ENCODE measurements around the gene ADGRD2. TPM values are rescaled to one million over a fixed set of nuclear protein-coding genes. Genes with fewer than 3 reads are reported as not detected.

ADGRD2 gene
- total RNA-seq, 1 experiment from 2014 or later, result not detected

DNA sequence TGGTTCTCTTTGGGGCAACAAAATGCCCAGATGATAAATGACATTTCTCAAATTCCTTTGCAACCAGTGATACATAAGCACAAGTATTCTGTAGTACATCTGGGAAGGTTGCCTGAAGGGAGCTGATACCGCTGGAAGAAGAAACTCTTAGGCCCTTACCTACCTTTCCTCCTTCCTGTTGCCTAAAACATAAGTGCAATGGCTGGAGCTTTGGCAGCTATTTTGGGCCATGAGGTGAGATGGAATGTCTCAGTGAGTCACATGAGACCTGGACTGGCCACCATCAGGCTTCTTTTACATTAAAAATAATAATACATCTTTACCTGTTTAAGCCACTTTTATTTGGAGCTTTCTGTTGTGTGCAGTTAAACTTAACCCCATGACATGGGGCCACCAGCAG lies 11.2 kb upstream of the ADGRD2 start:
- no peak for DNase-seq (ENCODE audit: low read depth, low spot score)
- Histone ChIP-seq H4K20me1 (ENCODE audit: insufficient read depth) (no peaks in the 10 kb centered on the region), H3K4me2 (ENCODE audit: low read length) (no peak overlapping the region), H2AFZ (ENCODE audit: low read depth, low read length, poor library complexity, severe bottlenecking) (no peak overlapping the region), H3K79me2 (ENCODE audit: insufficient read depth, low read length) (no peaks in the 10 kb centered on the region), H3K27ac (ENCODE audit: low read depth, low read length) (no peak overlapping the region), H3K9ac (ENCODE audit: low read length) (no peak overlapping the region), H3K27me3 (ENCODE audit: insufficient read depth, low read length) (no peaks in the 10 kb centered on the region), H3K9me2 (ENCODE audit: insufficient read depth) (no peaks in the 10 kb centered on the region), H3K4me3 (replicated peaks in 1 of 2; ENCODE audit: low read depth in 1 of 2, low read length in 2 of 2) (no peak overlapping the region), H3K4me1 (ENCODE audit: control insufficient read depth in 1 of 2, insufficient read depth in 2 of 2, low read length in 2 of 2) (peaks cover 0 to 3% of the 10 kb centered on the region in 2 experiments; a peak in 1 of 4 replicates), H3K9me3 (ENCODE audit: control insufficient read depth in 1 of 2, insufficient read depth in 1 of 2, low read depth in 1 of 2, low read length in 2 of 2) (no peaks in the 10 kb centered on the region), H3K36me3 (ENCODE audit: control insufficient read depth in 1 of 2, insufficient read depth in 2 of 2, low read length in 2 of 2) (no peaks in the 10 kb centered on the region)
- no peak for ATAC-seq
- intact Hi-C loops (cut with micrococcal nuclease), result no loop called here
- CTCF ChIA-PET, result no interaction called here
- RAD21 ChIA-PET (ENCODE audit: low non-redundant PET in 1 of 2, low total read pairs in 2 of 2, uncharacterized antibody in 2 of 2, unreplicated experiment in 2 of 2), result no interaction called here
- BruUV-seq (replicated peaks), result no TSS peak
- POLR2A ChIA-PET, result no interaction called here
- TF ChIP-seq TCF7L2 (IDR thresholded peaks at IDR 0.05; ENCODE audit: borderline replicate concordance, extremely low read depth, insufficient read depth, insufficient read length) (no peak), EZH2 (IDR thresholded peaks at IDR 0.05) (no peak), EZH2phosphoT487 (IDR thresholded peaks at IDR 0.05; ENCODE audit: borderline replicate concordance) (no peak), SP1 (IDR thresholded peaks at IDR 0.05; ENCODE audit: low read depth) (no peak), YY1 (IDR thresholded peaks at IDR 0.05; ENCODE audit: extremely low read depth, insufficient replicate concordance, low read depth, low read length) (no peak), SRF (IDR thresholded peaks at IDR 0.05; ENCODE audit: low read depth) (no peak), EGR1 (IDR thresholded peaks at IDR 0.05; ENCODE audit: low read depth) (no peak), FOSL1 (IDR thresholded peaks at IDR 0.05; ENCODE audit: low read depth) (no peak), POLR2AphosphoS5 (IDR thresholded peaks at IDR 0.05; ENCODE audit: low read depth, low read length) (no peak), POLR2A (IDR thresholded peaks at IDR 0.05; ENCODE audit: borderline replicate concordance, extremely low read depth, insufficient read depth, insufficient read length) (no peak), ELF1 (IDR thresholded peaks at IDR 0.05; ENCODE audit: borderline replicate concordance, low read depth) (no peak)
- TF ChIP-seq, protein P1, sequence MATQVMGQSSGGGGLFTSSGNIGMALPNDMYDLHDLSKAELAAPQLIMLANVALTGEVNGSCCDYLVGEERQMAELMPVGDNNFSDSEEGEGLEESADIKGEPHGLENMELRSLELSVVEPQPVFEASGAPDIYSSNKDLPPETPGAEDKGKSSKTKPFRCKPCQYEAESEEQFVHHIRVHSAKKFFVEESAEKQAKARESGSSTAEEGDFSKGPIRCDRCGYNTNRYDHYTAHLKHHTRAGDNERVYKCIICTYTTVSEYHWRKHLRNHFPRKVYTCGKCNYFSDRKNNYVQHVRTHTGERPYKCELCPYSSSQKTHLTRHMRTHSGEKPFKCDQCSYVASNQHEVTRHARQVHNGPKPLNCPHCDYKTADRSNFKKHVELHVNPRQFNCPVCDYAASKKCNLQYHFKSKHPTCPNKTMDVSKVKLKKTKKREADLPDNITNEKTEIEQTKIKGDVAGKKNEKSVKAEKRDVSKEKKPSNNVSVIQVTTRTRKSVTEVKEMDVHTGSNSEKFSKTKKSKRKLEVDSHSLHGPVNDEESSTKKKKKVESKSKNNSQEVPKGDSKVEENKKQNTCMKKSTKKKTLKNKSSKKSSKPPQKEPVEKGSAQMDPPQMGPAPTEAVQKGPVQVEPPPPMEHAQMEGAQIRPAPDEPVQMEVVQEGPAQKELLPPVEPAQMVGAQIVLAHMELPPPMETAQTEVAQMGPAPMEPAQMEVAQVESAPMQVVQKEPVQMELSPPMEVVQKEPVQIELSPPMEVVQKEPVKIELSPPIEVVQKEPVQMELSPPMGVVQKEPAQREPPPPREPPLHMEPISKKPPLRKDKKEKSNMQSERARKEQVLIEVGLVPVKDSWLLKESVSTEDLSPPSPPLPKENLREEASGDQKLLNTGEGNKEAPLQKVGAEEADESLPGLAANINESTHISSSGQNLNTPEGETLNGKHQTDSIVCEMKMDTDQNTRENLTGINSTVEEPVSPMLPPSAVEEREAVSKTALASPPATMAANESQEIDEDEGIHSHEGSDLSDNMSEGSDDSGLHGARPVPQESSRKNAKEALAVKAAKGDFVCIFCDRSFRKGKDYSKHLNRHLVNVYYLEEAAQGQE (IDR thresholded peaks at IDR 0.05; ENCODE audit: low read depth), result no peak
- TF ChIP-seq, protein P2, sequence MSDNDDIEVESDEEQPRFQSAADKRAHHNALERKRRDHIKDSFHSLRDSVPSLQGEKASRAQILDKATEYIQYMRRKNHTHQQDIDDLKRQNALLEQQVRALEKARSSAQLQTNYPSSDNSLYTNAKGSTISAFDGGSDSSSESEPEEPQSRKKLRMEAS (IDR thresholded peaks at IDR 0.05), result no peak
- TF ChIP-seq, protein P3, sequence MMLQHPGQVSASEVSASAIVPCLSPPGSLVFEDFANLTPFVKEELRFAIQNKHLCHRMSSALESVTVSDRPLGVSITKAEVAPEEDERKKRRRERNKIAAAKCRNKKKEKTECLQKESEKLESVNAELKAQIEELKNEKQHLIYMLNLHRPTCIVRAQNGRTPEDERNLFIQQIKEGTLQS (IDR thresholded peaks at IDR 0.05), result no peak
- TF ChIP-seq, protein P4, sequence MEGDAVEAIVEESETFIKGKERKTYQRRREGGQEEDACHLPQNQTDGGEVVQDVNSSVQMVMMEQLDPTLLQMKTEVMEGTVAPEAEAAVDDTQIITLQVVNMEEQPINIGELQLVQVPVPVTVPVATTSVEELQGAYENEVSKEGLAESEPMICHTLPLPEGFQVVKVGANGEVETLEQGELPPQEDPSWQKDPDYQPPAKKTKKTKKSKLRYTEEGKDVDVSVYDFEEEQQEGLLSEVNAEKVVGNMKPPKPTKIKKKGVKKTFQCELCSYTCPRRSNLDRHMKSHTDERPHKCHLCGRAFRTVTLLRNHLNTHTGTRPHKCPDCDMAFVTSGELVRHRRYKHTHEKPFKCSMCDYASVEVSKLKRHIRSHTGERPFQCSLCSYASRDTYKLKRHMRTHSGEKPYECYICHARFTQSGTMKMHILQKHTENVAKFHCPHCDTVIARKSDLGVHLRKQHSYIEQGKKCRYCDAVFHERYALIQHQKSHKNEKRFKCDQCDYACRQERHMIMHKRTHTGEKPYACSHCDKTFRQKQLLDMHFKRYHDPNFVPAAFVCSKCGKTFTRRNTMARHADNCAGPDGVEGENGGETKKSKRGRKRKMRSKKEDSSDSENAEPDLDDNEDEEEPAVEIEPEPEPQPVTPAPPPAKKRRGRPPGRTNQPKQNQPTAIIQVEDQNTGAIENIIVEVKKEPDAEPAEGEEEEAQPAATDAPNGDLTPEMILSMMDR (IDR thresholded peaks at IDR 0.05 in 2 of 3, conservative IDR thresholded peaks at IDR 0.05 in 1 of 3; ENCODE audit: borderline replicate concordance in 1 of 3, insufficient read depth in 1 of 3, low read depth in 2 of 3, low read length in 2 of 3), result no peak
- TF ChIP-seq, protein P5, sequence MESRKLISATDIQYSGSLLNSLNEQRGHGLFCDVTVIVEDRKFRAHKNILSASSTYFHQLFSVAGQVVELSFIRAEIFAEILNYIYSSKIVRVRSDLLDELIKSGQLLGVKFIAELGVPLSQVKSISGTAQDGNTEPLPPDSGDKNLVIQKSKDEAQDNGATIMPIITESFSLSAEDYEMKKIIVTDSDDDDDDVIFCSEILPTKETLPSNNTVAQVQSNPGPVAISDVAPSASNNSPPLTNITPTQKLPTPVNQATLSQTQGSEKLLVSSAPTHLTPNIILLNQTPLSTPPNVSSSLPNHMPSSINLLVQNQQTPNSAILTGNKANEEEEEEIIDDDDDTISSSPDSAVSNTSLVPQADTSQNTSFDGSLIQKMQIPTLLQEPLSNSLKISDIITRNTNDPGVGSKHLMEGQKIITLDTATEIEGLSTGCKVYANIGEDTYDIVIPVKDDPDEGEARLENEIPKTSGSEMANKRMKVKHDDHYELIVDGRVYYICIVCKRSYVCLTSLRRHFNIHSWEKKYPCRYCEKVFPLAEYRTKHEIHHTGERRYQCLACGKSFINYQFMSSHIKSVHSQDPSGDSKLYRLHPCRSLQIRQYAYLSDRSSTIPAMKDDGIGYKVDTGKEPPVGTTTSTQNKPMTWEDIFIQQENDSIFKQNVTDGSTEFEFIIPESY (IDR thresholded peaks at IDR 0.05; ENCODE audit: extremely low read depth, insufficient replicate concordance, low read length), result no peak

Data from HCT116 (cell line).